SK-N-SH treated with all-trans-retinoic acid at 6 μM for 48 hours (cell line): ENCODE measurements around the gene CCDC182.

Source experiments
- ATAC-seq: fragments of 200-7000 bp; cut with Tn5 transposase; 3 replicates; pipeline ENCODE4 v1.9.1; 2020; ENCODE audit warnings: mild to moderate bottlenecking, moderate library complexity
- CSDC2 ChIP-seq: fragments of 250-450 bp; sonication (Bioruptor Pico); IDR thresholded peaks from 2 replicates; pipeline ENCODE4 v1.5.0; 2020; ENCODE audit warnings: mild to moderate bottlenecking, moderate library complexity
- CSRNP3 ChIP-seq: fragments of 250-450 bp; sonication (Bioruptor Pico); IDR thresholded peaks from 2 replicates; pipeline ENCODE4 v1.5.1; 2021; ENCODE audit warnings: mild to moderate bottlenecking, moderate library complexity
- ISL1 ChIP-seq: fragments of 250-450 bp; sonication (Bioruptor Pico); IDR thresholded peaks from 2 replicates; pipeline ENCODE4 v2.1.2; 2022; ENCODE audit warnings: mild to moderate bottlenecking, moderate library complexity
- OSR1 ChIP-seq: fragments of 250-450 bp; sonication (Bioruptor Pico); IDR thresholded peaks from 2 replicates; pipeline ENCODE4 v1.8.0; 2022; ENCODE audit warnings: moderate library complexity, mild to moderate bottlenecking, inconsistent platforms
- PATZ1 ChIP-seq: fragments of 250-450 bp; sonication (Bioruptor Pico); IDR thresholded peaks from 2 replicates; pipeline ENCODE4 v1.8.0; 2020; ENCODE audit warnings: mild to moderate bottlenecking, moderate library complexity, borderline replicate concordance
- POU6F1 ChIP-seq: fragments of 250-450 bp; sonication (Bioruptor Pico); IDR thresholded peaks from 2 replicates; pipeline ENCODE4 v1.8.0; 2021; ENCODE audit warnings: low read depth, mild to moderate bottlenecking, moderate library complexity, borderline replicate concordance
- PPARA ChIP-seq: fragments of 250-450 bp; sonication (Bioruptor Pico); IDR thresholded peaks from 2 replicates; pipeline ENCODE4 v1.5.0; 2020; ENCODE audit warnings: mild to moderate bottlenecking, borderline replicate concordance
- TCF4 ChIP-seq: fragments of 250-450 bp; sonication (Bioruptor Pico); IDR thresholded peaks from 2 replicates; pipeline ENCODE4 v1.8.0; 2021; ENCODE audit warnings: mild to moderate bottlenecking, moderate library complexity, borderline replicate concordance
- ZC3H10 ChIP-seq: fragments of 250-450 bp; sonication (Bioruptor Pico); IDR thresholded peaks from 2 replicates; pipeline ENCODE4 v1.5.1; 2021; ENCODE audit warnings: mild to moderate bottlenecking, moderate library complexity
- ZFP3 ChIP-seq: fragments of 250-450 bp; sonication (Bioruptor Pico); IDR thresholded peaks from 2 replicates; pipeline ENCODE4 v1.5.0; 2020; ENCODE audit warnings: mild to moderate bottlenecking, moderate library complexity
- ZFP30 ChIP-seq: fragments of 450-650 bp; formaldehyde crosslinking; IDR thresholded peaks from 2 replicates; pipeline ENCODE4 v1.5.0; 2022; ENCODE audit warnings: mild to moderate bottlenecking, moderate library complexity
- ZNF565 ChIP-seq: fragments of 450-650 bp; formaldehyde crosslinking; conservative IDR thresholded peaks from 2 replicates; pipeline ENCODE4 v1.5.0; 2020; ENCODE audit warnings: low read depth, mild to moderate bottlenecking, moderate library complexity
- ZNF70 ChIP-seq: fragments of 450-650 bp; formaldehyde crosslinking; IDR thresholded peaks from 2 replicates; pipeline ENCODE4 v1.5.0; 2020; ENCODE audit warnings: mild to moderate bottlenecking, moderate library complexity
- ZNF8 ChIP-seq: fragments of 450-650 bp; formaldehyde crosslinking; IDR thresholded peaks from 2 replicates; pipeline ENCODE4 v1.5.0; 2020; ENCODE audit warnings: mild to moderate bottlenecking, moderate library complexity

Gene CCDC182

GRCh38 chr17:57732062-57732461 lies 13.0 kb downstream of the CCDC182 start (continued):
- no peak for TF ChIP-seq POU6F1
- no peak for TF ChIP-seq OSR1 (CRISPR knock-in tag)
- TF ChIP-seq ZFP3 (CRISPR knock-in tag), result no peak

GRCh38 chr17:57730026-57730701 lies 14.9 kb downstream of the CCDC182 start:
- TF ChIP-seq CSRNP3 (CRISPR knock-in tag) (no peak), ZFP3 (CRISPR knock-in tag) (no peak), ZNF8 (CRISPR knock-in tag) (no peak), OSR1 (CRISPR knock-in tag) (no peak), ZNF70 (CRISPR knock-in tag) (no peak)

GRCh38 chr17:57727630-57728175 lies 17.4 kb downstream of the CCDC182 start:
- TF ChIP-seq CSRNP3 (CRISPR knock-in tag), result no peak
- no peak for TF ChIP-seq OSR1 (CRISPR knock-in tag)
- no peak for TF ChIP-seq ZNF8 (CRISPR knock-in tag)
- no peak for TF ChIP-seq ZFP3 (CRISPR knock-in tag)
- TF ChIP-seq ZNF70 (CRISPR knock-in tag), result no peak
- no peak for TF ChIP-seq ZFP30 (CRISPR knock-in tag)
- no peak for TF ChIP-seq TCF4
- peak; percentile 25; the same call in 1 of the 3 replicates for ATAC-seq

More at GRCh38 chr17:57730026-57730701, 14.9 kb downstream of the CCDC182 start:
- no peak for ATAC-seq

GRCh38 chr17:57726838-57727237 lies 18.3 kb downstream of the CCDC182 start:
- TF ChIP-seq ZNF565 (no peak), PPARA (CRISPR knock-in tag) (no peak), CSDC2 (CRISPR knock-in tag) (no peak)
- no peak for ATAC-seq

GRCh38 chr17:57726213-57726790 lies 18.8 kb downstream of the CCDC182 start:
- TF ChIP-seq ZC3H10 (CRISPR knock-in tag), result no peak
- TF ChIP-seq POU6F1, result no peak
- TF ChIP-seq ISL1 (CRISPR knock-in tag), result no peak
- ATAC-seq, result no peak

- TF ChIP-seq PATZ1 (CRISPR knock-in tag), result no peak
- no peak for ATAC-seq
Measured at GRCh38 chr17:57724729-57725125, 20.4 kb downstream of the CCDC182 start.
